KBM-7 (cell line): ENCODE data around the gene SZRD1.

Source experiments
- DNase-seq: peaks from one replicate; pipeline ENCODE4 v3.0.0-alpha.2; 2015
- in situ Hi-C: fragments of 300-500 bp; cut with MboI; formaldehyde crosslinking; loops from 2 replicates; pipeline ENCODE4 v1.14.3; 2020; ENCODE audit warnings: low sequenced_read_pairs, low pct_unique_long_range_greater_than_20kb, mixed read lengths

Gene SZRD1

DNA sequence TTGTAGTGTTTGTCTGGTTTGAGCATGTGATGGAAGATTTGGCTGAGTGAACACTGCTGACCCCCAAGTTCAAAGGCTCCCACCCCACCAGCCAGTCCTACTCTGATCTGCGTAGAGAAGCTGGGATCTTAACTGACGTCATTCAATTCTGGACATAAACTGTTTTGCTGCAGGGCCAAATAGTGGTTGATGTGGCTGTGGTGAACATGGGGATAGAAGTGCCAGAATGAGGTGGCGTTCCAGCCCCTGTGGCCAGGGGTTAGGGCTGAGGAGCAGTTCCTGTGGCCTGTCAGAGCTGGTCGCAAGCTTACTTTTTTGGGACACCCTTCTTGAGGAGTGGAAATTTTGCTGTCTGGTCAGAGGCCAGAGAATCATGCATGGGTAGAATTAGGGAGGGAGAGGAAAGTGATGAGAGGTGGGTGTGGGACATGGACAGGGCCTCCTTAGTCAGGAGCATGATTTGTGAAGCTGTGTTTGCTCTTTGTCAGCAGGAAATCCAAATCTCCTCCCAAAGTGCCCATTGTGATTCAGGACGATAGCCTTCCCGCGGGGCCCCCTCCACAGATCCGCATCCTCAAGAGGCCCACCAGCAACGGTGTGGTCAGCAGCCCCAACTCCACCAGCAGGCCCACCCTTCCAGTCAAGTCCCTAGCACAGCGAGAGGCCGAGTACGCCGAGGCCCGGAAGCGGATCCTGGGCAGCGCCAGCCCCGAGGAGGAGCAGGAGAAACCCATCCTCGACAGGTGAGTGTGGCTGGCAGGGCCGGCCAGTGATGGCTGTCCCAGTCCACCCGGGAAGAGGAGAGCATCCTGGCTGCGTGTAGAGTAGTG, 25.9 kb downstream of the SZRD1 start:
- no peak for DNase-seq
- in situ Hi-C loops = no loop called here

DNA sequence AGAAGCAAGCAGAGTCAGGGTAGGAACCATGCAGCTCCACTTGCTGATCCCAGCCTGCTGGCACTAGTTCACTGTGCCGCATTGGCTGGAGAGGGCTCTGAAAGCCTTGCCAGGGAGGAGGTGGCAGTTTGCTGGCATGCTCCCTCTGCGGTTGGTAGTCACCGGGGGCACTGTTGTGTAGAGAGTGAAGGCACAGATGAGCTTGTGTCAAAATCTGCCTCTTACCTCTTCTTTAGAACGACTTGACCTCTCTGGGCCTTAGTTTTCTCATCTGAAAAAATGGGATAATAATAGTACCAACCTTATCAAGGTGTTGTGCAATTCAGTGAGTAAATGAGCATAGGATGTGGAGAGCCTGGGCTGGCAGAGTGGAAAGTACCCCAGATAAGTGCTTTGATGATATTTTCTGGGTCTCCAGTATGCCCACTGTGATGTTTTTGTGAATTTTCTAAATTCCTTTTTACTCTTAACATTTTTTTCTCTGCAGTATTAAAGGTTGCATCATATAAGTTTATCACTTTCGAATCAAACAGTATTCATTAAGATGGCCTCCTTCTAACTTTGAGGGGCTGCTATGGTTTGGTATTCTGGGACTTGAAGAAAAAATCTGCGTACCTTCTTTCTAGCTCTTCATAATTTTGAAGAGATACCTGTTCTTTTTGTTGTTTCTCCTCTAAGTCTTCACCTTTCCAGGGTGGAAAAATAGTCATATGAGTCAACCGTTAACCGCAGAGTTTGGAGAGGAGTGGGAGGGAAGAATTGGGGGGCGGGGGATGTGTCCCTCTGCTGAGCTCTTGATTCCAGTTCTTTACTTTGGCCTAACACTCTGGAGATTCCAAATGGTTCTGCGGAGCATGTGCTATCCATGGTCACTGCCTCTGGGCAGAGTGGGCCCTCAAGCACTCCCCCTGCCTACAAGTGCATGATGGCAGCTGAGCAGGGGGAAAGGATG, 26.8 kb downstream of the SZRD1 start:
- DNase-seq = no peak
- in situ Hi-C loops = no loop called here

DNA sequence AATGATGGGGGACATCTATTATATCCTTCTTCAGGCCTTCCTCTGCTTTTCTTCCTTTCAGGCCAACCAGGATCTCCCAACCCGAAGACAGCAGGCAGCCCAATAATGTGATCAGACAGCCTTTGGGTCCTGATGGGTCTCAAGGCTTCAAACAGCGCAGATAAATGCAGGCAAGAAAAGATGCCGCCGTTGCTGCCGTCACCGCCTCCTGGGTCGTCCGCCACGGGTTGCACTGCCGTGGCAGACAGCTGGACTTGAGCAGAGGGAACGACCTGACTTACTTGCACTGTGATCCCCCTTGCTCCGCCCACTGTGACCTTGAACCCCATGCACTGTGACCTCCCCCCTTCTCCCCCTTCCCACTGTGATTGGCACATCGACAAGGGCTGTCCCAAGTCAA, 27.9 kb downstream of the SZRD1 start:
- no peak for DNase-seq
- in situ Hi-C loops = no loop called here

- in situ Hi-C loops = no loop called here
- DNase-seq = no peak
Measured at GRCh38 chr1:16396591-16396990, 29.5 kb downstream of the SZRD1 start.

DNA sequence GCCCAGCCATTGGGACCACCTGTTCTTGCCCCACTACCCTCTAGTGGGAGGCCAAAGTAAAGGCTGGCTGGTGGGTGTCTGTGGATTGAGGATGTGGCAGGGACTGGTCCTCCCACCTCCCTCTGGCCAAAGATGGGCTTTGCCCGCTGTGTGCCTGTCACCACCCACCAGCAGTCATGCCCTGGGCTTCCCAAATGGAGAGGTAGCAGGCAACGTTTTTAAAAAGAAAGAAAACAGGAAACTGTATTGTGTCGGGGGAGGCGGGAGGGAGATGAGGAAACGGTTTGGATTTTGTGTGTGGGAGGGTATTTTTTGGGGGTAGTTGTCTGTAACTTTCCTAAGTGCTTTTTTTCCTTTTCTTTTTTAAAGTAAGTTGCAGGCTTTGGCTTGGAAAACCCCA, 30.1 kb downstream of the SZRD1 start:
- peak; percentile 66 for DNase-seq
- in situ Hi-C loops = no loop called here

DNA sequence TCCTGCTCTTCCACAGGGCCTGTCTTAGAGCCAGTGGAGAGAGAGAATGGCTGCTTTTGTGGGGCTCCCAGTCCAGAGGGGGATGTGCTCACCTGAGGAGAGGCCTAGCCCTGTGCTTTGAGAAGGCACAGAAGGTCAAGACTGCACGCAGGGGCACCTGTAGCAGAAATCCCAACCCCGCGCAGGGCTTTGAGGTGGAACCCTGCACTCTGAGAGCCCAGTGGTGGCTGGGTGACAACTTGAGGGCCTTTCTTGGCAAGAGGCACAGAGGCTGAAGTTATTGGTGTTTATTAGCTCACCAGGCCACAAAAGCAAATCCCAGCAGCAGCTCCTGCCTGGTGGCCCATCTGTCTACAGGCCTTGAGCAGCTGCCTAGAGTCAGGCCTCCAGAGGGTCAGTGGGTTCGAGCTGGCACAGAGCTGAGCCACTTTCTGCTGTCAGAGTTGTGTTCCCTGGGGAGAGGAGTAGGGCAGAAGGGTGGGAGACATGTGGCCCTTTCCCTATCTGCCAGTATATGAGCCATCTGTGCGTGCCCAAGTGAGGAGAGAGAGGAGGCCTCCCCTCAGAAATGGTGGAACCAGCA, 31.4 kb downstream of the SZRD1 start:
- in situ Hi-C loops = no loop called here
- DNase-seq = no peak

DNA sequence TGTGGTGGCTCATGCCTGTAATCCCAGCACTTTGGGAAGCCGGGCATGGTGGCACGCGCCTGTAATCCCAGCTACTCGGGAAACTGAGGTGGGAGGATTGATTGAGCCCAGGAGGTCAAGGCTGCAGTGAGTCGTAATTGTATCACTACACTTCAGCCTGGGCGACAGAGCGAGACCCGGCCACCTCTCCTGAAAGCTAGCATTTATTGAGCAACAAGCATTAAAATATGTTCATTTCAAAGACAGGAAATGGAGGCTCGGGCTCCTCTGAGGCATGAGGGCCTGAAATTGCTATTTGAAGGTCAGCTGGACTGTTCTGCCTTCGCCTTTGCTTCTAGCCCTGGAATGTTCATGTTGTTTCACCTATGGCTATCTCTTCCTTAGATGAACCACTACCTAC, 35.7 kb downstream of the SZRD1 start:
- no peak for DNase-seq
- in situ Hi-C loops = no loop called here

GRCh38 chr1:16405441-16405840, 38.4 kb downstream of the SZRD1 start:
- DNase-seq = no peak
- in situ Hi-C loops = no loop called here

GRCh38 chr1:16406868-16407267, 39.8 kb downstream of the SZRD1 start:
- DNase-seq = no peak
- in situ Hi-C loops = no loop called here

DNA sequence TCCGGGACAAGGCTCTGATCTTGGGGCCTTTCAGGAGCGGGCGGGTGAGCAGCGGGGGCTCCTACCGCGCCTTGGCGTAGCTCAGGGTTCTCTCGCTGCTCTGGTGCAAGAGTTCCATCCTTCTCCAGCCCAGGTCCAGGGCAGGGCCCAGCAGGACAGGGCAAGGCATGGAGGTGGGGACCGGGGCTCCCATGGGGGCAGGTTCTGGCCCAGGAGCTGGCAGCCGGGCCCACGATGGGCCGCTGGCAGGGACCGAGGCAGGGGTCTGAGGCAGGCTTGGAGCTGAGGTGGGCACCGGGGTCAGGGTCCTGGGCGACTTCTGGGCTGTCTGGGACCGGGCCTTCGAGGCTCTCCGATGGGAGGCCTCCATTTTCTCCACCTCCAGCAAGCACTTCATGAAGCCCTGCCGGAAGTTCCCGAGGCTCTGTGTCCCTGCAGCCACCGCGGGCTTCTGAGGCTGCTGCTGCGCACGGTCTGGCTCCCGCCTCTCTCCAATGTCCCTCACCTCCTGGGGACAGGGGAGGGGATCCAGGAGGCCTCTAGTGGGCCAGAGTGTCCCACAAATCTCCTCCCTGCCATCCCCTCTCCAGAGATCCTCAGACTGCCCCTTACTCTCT, 42.6 kb downstream of the SZRD1 start:
- DNase-seq = no peak
- in situ Hi-C loops = no loop called here

- DNase-seq = no peak
- in situ Hi-C loops = no loop called here
Measured at GRCh38 chr1:16410803-16411202, 43.8 kb downstream of the SZRD1 start.

DNA sequence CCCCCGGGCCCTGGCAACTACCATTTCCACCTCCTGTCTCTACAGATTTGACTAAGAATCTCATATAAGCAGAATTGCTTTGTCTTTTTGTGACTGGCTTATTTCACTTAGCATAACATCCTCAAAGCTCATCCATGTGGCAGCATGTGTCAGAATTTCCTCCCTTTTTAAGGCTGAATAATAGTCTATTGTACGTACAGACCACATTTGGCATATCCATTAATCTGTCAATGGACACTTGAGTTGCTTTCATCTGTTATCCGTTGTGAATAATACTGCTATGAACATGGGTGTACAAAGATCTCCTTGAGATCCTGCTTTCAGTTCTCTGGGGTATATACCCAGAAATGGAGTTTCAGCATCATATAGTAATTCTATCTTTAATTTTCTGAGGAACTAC, 46.1 kb downstream of the SZRD1 start:
- in situ Hi-C loops = no loop called here
- DNase-seq = no peak

DNA sequence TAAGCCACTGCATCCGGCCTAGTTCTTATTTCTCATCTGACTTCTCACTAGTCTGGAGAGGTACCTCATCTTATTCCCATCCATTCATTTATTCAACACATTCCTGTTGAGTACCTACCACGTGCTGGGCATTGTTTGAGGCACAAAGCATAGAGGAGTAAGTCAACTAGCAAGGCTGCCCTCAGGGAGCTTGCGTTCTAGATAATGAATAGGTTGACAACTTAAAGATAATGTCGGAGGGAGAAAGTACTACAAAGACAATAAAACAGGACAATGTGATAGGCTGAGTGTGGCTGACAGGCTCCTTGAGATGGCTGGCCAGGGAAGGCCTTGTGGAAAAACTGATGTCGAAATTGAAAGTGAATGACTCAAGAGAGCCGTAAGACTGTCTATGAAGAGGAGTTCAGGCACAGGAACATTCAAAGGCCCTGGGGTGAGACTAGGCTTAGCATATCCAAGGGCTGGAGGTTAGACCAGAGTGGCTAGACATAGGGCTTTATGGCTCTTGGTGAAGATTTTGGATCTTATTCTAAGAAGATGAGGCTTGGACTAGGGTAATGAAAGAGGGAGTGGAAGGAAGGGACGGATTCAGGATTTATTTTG, 51.9 kb downstream of the SZRD1 start:
- no peak for DNase-seq
- in situ Hi-C loops = no loop called here

DNA sequence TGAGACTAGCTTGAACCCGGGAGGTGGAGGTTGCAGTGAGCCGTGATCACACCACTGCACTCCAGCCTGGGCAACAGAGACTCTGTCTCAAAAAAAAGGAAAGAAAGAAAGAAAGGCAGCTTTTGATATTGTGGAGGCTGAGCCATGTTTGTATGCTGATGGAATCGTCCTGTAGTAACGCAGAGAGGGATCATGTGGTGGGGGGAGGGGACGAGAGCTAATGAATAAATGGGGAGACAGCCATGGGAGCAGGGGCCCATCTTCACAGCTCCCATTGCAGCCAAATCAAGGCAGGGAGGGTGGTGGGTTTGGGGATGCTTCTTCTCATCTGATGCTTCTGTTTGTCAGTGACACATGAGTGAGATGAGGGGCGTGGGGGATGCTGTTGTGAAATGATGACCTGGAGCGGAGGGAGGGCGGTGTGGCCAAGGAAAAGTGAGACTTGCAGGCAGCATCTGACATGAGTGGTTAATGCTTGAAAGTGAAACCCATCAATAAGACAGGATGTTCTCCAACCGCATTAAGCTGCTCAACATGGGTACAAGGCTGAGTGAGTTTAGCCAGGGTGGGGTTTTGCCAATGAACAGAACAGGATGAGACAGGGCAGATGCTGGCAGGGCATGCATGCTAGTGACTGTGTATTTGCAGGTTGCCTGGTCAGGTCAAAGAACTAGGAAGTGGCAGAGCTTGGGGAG, 53.5 kb downstream of the SZRD1 start:
- in situ Hi-C loops = no loop called here
- DNase-seq = no peak

DNA sequence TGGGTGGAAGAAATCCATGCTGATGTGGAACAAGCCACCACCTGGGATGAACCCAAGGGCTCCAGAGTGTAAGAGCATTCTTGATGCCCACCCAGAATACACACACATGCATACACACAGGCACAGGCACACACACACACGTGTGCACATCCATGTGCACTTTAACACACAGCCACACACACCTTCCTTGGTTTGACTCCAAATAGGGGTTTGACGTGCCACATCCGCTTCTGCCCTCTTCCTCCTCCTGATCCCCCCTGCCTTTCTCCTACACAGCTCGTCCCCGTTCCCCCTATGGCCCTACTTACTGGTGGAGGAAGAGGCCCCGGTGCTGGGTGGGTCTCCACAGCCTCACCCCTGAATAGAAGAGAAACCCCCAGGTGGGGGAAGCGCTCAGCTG, 54.2 kb downstream of the SZRD1 start:
- in situ Hi-C loops = no loop called here
- DNase-seq = no peak

DNA sequence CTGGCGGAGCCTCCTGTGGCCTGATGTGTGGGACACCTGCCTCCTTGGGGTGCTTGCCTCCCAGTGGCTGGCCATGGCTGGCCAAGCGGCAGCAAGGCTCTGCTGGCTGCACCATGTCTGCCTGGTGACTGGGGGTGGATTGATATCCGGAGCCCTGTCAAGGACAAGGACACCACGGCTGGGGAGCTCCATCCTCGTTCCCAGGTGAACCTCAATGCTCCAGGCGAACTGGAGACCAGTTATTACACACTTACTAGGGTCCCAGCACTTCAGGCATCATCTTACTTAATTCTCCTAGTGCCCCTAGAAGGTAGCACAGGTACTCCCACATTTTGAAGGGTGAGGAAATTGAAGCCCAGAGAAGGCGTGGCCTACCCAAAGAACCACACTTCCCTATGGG, 55.0 kb downstream of the SZRD1 start:
- no peak for DNase-seq
- in situ Hi-C loops = no loop called here

GRCh38 chr1:16425125-16426025, 58.3 kb downstream of the SZRD1 start:
- in situ Hi-C loops = no loop called here
- no peak for DNase-seq

- in situ Hi-C loops = no loop called here
- DNase-seq = peak; percentile 23
Measured at GRCh38 chr1:16430606-16431005, 63.6 kb downstream of the SZRD1 start.
